IMR-90 (cell line): ENCODE data around the gene TNNC1. TPM values are rescaled to one million over a fixed set of nuclear protein-coding genes. Genes with fewer than 3 reads are reported as not detected.

Experiments used
- ATAC-seq: fragments of 200-7000 bp; cut with Tn5 transposase; 2 replicates; pipeline ENCODE4 v1.9.1; 2020; ENCODE audit warnings: low read depth, mild to moderate bottlenecking, moderate library complexity
- BruUV-seq: library from RNA; stranded (reverse); fragments of 400-500 nt; replicated peaks from 2 replicates; lab custom pipeline; 2021; lab: Mats Ljungman, UMichigan
- CTCF ChIA-PET: fragments of 300-600 bp; formaldehyde crosslinking; extraction: SDS; loops from one replicate; lab custom pipeline; 2021; ENCODE audit warnings: antibody characterized with exemption; lab: Yijun Ruan, JAX
- POLR2A ChIA-PET: fragments of 300-600 bp; sonication (Branson Sonifier 250); formaldehyde crosslinking; loops from one replicate; lab custom pipeline; 2022; ENCODE audit warnings: antibody characterized with exemption; ENCODE audit not compliant: unreplicated experiment; lab: Charles Lee
- DNase-seq: peaks from one replicate; pipeline ENCODE4 v3.0.0; 2013
- H2AFZ ChIP-seq: replicated peaks from 2 replicates; pipeline ENCODE3; 2013; ENCODE audit warnings: low read length, mild to moderate bottlenecking; ENCODE audit not compliant: poor library complexity
- H2AK5ac ChIP-seq: 2 replicates; pipeline ENCODE4 v1.6.1; 2013; ENCODE audit warnings: low read depth, low read length, inconsistent platforms
- H2AK9ac ChIP-seq: replicated peaks from 2 replicates; pipeline ENCODE3; 2013; ENCODE audit warnings: mild to moderate bottlenecking, low read depth, low read length, moderate library complexity; ENCODE audit not compliant: poor library complexity
- H2BK120ac ChIP-seq: 2 replicates; pipeline ENCODE4 v1.6.1; 2013; ENCODE audit warnings: low read depth, low read length, inconsistent platforms
- H2BK15ac ChIP-seq: 3 replicates; pipeline ENCODE4 v1.6.1; 2013; ENCODE audit warnings: low read depth, low read length, inconsistent platforms
- H2BK20ac ChIP-seq: 2 replicates; pipeline ENCODE4 v1.6.1; 2013; ENCODE audit warnings: low read depth, mild to moderate bottlenecking, inconsistent platforms, low read length, moderate library complexity
- H2BK5ac ChIP-seq: 2 replicates; pipeline ENCODE4 v1.6.1; 2013; ENCODE audit warnings: mild to moderate bottlenecking, low read depth, low read length, inconsistent platforms; ENCODE audit not compliant: poor library complexity, severe bottlenecking
- H3K14ac ChIP-seq: replicated peaks from 2 replicates; pipeline ENCODE4 v1.6.1; 2013; ENCODE audit warnings: low read depth, low read length, inconsistent platforms
- H3K18ac ChIP-seq: 2 replicates; pipeline ENCODE4 v1.6.1; 2013; ENCODE audit warnings: low read depth, low read length, control low read depth
- H3K23ac ChIP-seq: 2 replicates; pipeline ENCODE4 v1.6.1; 2013; ENCODE audit warnings: low read depth, low read length, inconsistent platforms
- H3K27ac ChIP-seq: 2 replicates; pipeline ENCODE4 v1.5.1; 2013; ENCODE audit warnings: mild to moderate bottlenecking, control low read depth, low read length; ENCODE audit not compliant: insufficient read depth
- H3K27me3 ChIP-seq: 2 replicates; pipeline ENCODE4 v1.6.1; 2013; ENCODE audit warnings: low read length; ENCODE audit not compliant: control insufficient read depth, insufficient read depth
- H3K36me3 ChIP-seq: 2 replicates; pipeline ENCODE4 v1.6.1; 2013; ENCODE audit warnings: low read length, mixed read lengths; ENCODE audit not compliant: control insufficient read depth, insufficient read depth
- H3K4ac ChIP-seq: 2 replicates; pipeline ENCODE4 v1.6.1; 2013; ENCODE audit warnings: low read depth, low read length, inconsistent platforms
- H3K4me1 ChIP-seq: 2 replicates; pipeline ENCODE4 v1.6.1; 2013; ENCODE audit warnings: low read length, mixed read lengths; ENCODE audit not compliant: control insufficient read depth, insufficient read depth
- H3K4me2 ChIP-seq: 2 replicates; pipeline ENCODE4 v1.6.1; 2013; ENCODE audit warnings: low read depth, mild to moderate bottlenecking, control low read depth, low read length, moderate library complexity
- H3K4me3 ChIP-seq: 2 replicates; pipeline ENCODE4 v1.5.1; 2013; ENCODE audit warnings: low read depth, mild to moderate bottlenecking, control low read depth, low read length, moderate library complexity; ENCODE audit not compliant: insufficient read depth
- H3K56ac ChIP-seq: 2 replicates; pipeline ENCODE4 v1.6.1; 2013; ENCODE audit warnings: low read length, inconsistent platforms; ENCODE audit not compliant: insufficient read depth; ENCODE audit errors: extremely low read depth
- H3K79me1 ChIP-seq, 2 experiments: 2 replicates each; pipeline ENCODE4 v1.6.1; 2013; ENCODE audit warnings: low read length in 2 of 2, inconsistent platforms in 1 of 2, low read depth in 1 of 2
- H3K9ac ChIP-seq: 2 replicates; pipeline ENCODE4 v1.6.1; 2013; ENCODE audit warnings: low read depth, low read length, control low read depth
- H3K9me1 ChIP-seq: 2 replicates; pipeline ENCODE4 v1.6.1; 2013; ENCODE audit warnings: low read length, inconsistent platforms; ENCODE audit not compliant: insufficient read depth
- H3K9me3 ChIP-seq: 2 replicates; pipeline ENCODE4 v1.6.1; 2013; ENCODE audit warnings: low read length; ENCODE audit not compliant: control insufficient read depth, insufficient read depth
- H4K20me1 ChIP-seq: 2 replicates; pipeline ENCODE4 v1.6.1; 2013; ENCODE audit warnings: low read length, inconsistent platforms; ENCODE audit not compliant: insufficient read depth
- H4K5ac ChIP-seq: 2 replicates; pipeline ENCODE4 v1.6.1; 2013; ENCODE audit warnings: mild to moderate bottlenecking, low read depth, low read length, control low read depth
- H4K8ac ChIP-seq, 2 experiments: 2 replicates each; pipeline ENCODE4 v1.6.1; 2013; ENCODE audit warnings: low read depth in 2 of 2, low read length in 2 of 2, control low read depth in 1 of 2, inconsistent platforms in 1 of 2
- H4K91ac ChIP-seq: 2 replicates; pipeline ENCODE4 v1.6.1; 2013; ENCODE audit warnings: low read depth, low read length, inconsistent platforms; ENCODE audit not compliant: insufficient read depth
- CHD1 ChIP-seq: IDR thresholded peaks from 2 replicates; pipeline ENCODE4 v1.6.1; 2012; ENCODE audit warnings: low read depth, low read length, improper control_type of control experiment
- CTCF ChIP-seq: conservative IDR thresholded peaks from 2 replicates; pipeline ENCODE4 v1.5.1; 2012; ENCODE audit warnings: mild to moderate bottlenecking, low read depth, low read length, improper control_type of control experiment
- ELK1 ChIP-seq: fragments of 150-350 bp; IDR thresholded peaks from 2 replicates; pipeline ENCODE4 v1.6.1; 2016; ENCODE audit warnings: low read depth, mild to moderate bottlenecking, low read length, moderate library complexity, borderline replicate concordance
- MAZ ChIP-seq: IDR thresholded peaks from 2 replicates; pipeline ENCODE4 v1.6.1; 2012; ENCODE audit warnings: low read depth, mild to moderate bottlenecking, low read length, improper control_type of control experiment, moderate library complexity, borderline replicate concordance
- MXI1 ChIP-seq: IDR thresholded peaks from 2 replicates; pipeline ENCODE4 v1.6.1; 2012; ENCODE audit warnings: low read depth, mild to moderate bottlenecking, low read length, moderate library complexity, borderline replicate concordance
- NFE2L2 ChIP-seq: fragments of 150-350 bp; IDR thresholded peaks from 2 replicates; pipeline ENCODE4 v1.6.1; 2016; ENCODE audit warnings: low read depth, mild to moderate bottlenecking, low read length
- POLR2A ChIP-seq: IDR thresholded peaks from 2 replicates; pipeline ENCODE4 v1.6.1; 2012; ENCODE audit warnings: mild to moderate bottlenecking, low read depth, low read length
- RAD21 ChIP-seq: IDR thresholded peaks from 2 replicates; pipeline ENCODE4 v1.6.1; 2012; ENCODE audit warnings: low read length, improper control_type of control experiment
- RCOR1 ChIP-seq: IDR thresholded peaks from 2 replicates; pipeline ENCODE4 v1.6.1; 2012; ENCODE audit warnings: mild to moderate bottlenecking, low read length, improper control_type of control experiment; ENCODE audit not compliant: insufficient replicate concordance
- SMC3 ChIP-seq: fragments of 150-350 bp; IDR thresholded peaks from 2 replicates; pipeline ENCODE4 v1.6.1; 2016; ENCODE audit warnings: low read depth, mild to moderate bottlenecking, antibody characterized with exemption, low read length, moderate library complexity
- USF2 ChIP-seq: fragments of 150-350 bp; IDR thresholded peaks from 2 replicates; pipeline ENCODE4 v1.6.1; 2017; ENCODE audit warnings: mild to moderate bottlenecking, antibody characterized with exemption, low read length, low read depth
- WGBS, 2 experiments: methylation state at CpG; one replicate each; pipeline versions ENCODE4 v1.1.5 to v1.1.7; 2013; ENCODE audit warnings: missing lambda C conversion rate in 2 of 2; ENCODE audit not compliant: insufficient read length in 1 of 2; ENCODE audit errors: extremely low coverage in 2 of 2; 5-methylcytosine and 5-hydroxymethylcytosine counted together
- dilution Hi-C: fragments of 300-500 bp; cut with HindIII; formaldehyde crosslinking; loops from one replicate; pipeline ENCODE4 v1.14.3; 2018; ENCODE audit warnings: low sequenced_read_pairs; ENCODE audit not compliant: unreplicated experiment
- in situ Hi-C: fragments of 300-500 bp; cut with MboI; formaldehyde crosslinking; loops from 3 replicates; pipeline ENCODE4 v1.14.3; 2019; ENCODE audit warnings: low sequenced_read_pairs, inconsistent platforms, mixed read lengths
- intact Hi-C: fragments of 100-400 bp; cut with micrococcal nuclease; formaldehyde crosslinking; loops from 2 replicates; pipeline ENCODE4 v1.10.0; 2022
- polyA plus RNA-seq, 3 experiments: library from polyadenylated mRNA; depleted of rRNA; stranded (reverse); fragments of >200 nt; gene quantifications; 2 replicates each; pipeline ENCODE4 v1.2.3, GENCODE V29; 2012; ENCODE audit warnings: low replicate concordance in 1 of 3
- total RNA-seq: library from RNA; depleted of rRNA; stranded (reverse); fragments of >200 nt; gene quantifications from 2 replicates; pipeline ENCODE4 v1.2.3, GENCODE V29; 2012

Gene TNNC1
- total and polyA plus RNA-seq, 2 of the 4 experiments (the other 2 are of a cell fraction): 1.3 to 4.6 TPM

GRCh38 chr3:52446631-52447511 lies 7.0 kb downstream of the TNNC1 start (continued):
- TF ChIP-seq SMC3 (peak; percentile 84), POLR2A (no peak), RAD21 (peak; percentile 95), MAZ (peak; percentile 20; the same call in 1 of the 2 replicates)

- ATAC-seq (no peak), DNase-seq (no peak)
- Histone ChIP-seq H2AK5ac (no peak overlapping the region), H3K9me1 (no peaks in the 10 kb centered on the region), H3K4me2 (no peak overlapping the region), H2AFZ (no peak overlapping the region), H3K27me3 (no peaks in the 10 kb centered on the region), H3K14ac (no peak overlapping the region), H3K79me1 (no peaks in the 10 kb centered on the region), H2BK120ac (no peak overlapping the region), H4K20me1 (no peaks in the 10 kb centered on the region; the same call in none of the 2 replicates), H4K8ac (no peak overlapping the region), H3K4ac (no peak overlapping the region), H2AK9ac (peak overlapping the region; percentile 76), H2BK5ac (no peak overlapping the region), H3K56ac (no peak overlapping the region), H3K9me3 (no peaks in the 10 kb centered on the region), H4K91ac (no peak overlapping the region), H3K27ac (no peak overlapping the region), H3K4me3 (no peak overlapping the region), H2BK15ac (no peak overlapping the region), H2BK20ac (no peak overlapping the region), H3K23ac (no peak overlapping the region), H3K36me3 (no peaks in the 10 kb centered on the region), H3K18ac (no peak overlapping the region), H4K5ac (no peak overlapping the region), H3K9ac (no peak overlapping the region), H3K4me1 (no peaks in the 10 kb centered on the region; the same call in 1 of the 2 replicates)
- ChIA-PET CTCF (interaction anchor here (1.2 to 3.2 kb wide), 5 partner anchors 13 to 33 kb away, joined by 4 to 13 read pairs (median 11); no protein-coding TSS in a partner anchor), POLR2A (no interaction called here)
- no TSS peak for BruUV-seq
- in situ Hi-C loops (no loop called here), dilution Hi-C loops (no loop called here), intact Hi-C loops (loop anchor here (5.0 kb wide), 1 partner anchor 224 kb away; no protein-coding TSS in a partner anchor)
- no CpG with 5 or more reads among the region's 4 CpGs for WGBS, 2 experiments
- TF ChIP-seq MXI1: no peak
- no peak for TF ChIP-seq MAZ
- TF ChIP-seq RCOR1: no peak
- no peak for TF ChIP-seq CTCF
- TF ChIP-seq USF2: no peak
- TF ChIP-seq ELK1: no peak
- no peak for TF ChIP-seq SMC3
- TF ChIP-seq CHD1: no peak
- no peak for TF ChIP-seq POLR2A
- no peak for TF ChIP-seq RAD21
- TF ChIP-seq NFE2L2: no peak
These were observed 7.8 kb downstream of the TNNC1 start for GRCh38 chr3:52446042-52446441.
